ENCODE results near the gene PDE4D. TPM values are rescaled to one million over a fixed set of nuclear protein-coding genes. Genes with fewer than 3 reads are reported as not detected.
"Not testable (repeated sequence)": the region's sequence is repeated elsewhere in the genome, so short reads cannot be mapped to it uniquely, and the experiment has no call there.

Gene PDE4D
- polyA plus RNA-seq, 1 donor: 40.4 TPM

- DNase-seq (ENCODE audit: low read depth): no peak
Observed at GRCh38 chr5:59608745-59609144, 284.8 kb downstream of the PDE4D start.

- no peak for DNase-seq (ENCODE audit: low read depth)
Observed at GRCh38 chr5:59607138-59607765, 286.3 kb downstream of the PDE4D start.

GRCh38 chr5:59605915-59606314 is 287.6 kb downstream of the PDE4D start:
- DNase-seq (ENCODE audit: low read depth): no peak

DNA sequence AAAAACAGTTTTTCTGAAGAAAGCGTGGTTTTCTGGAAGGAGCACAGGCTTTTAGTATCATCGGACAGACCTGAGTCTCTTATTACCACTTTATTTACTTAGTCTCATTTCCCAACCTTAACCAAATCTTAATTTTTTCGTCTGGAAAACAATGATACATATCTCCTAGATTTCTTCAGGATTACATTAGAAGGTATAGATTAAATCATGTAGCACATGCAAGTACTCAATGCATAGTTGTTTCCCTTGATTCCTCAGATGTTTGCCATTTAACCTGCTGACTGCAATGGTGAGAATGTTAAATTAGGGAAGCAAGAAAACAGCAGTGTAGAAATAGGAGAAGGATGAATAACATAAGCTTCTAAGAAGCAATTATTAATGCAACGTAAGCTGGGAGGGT is 289.4 kb downstream of the PDE4D start:
- DNase-seq (ENCODE audit: low read depth): no peak

- no peak for DNase-seq (ENCODE audit: low read depth)
Observed at GRCh38 chr5:59600998-59601397, 292.5 kb downstream of the PDE4D start.

DNA sequence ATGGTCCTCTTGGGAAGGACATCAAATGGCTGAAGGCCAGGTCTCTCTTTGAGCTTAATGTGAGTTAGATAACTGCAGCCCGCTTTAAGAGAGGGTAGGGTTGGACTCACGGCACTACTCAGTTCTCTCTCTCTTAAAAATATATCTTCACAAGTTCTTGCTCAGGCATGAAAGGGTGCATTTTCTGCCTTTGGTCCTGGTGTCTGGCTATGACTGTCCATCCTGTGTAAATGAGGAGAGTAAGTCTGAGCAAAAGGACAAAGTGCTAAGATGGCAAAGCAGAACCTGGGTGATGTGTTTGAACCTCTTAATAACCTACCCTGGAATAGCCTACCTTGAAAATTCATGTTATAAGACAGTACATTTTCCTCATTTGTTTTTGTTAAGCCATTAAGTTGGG is 293.4 kb downstream of the PDE4D start:
- DNase-seq (ENCODE audit: low read depth): no peak

GRCh38 chr5:59599729-59600128 is 293.8 kb downstream of the PDE4D start:
- no peak for DNase-seq (ENCODE audit: low read depth)

GRCh38 chr5:59598547-59598874 is 295.0 kb downstream of the PDE4D start:
- DNase-seq (ENCODE audit: low read depth): no peak

DNA sequence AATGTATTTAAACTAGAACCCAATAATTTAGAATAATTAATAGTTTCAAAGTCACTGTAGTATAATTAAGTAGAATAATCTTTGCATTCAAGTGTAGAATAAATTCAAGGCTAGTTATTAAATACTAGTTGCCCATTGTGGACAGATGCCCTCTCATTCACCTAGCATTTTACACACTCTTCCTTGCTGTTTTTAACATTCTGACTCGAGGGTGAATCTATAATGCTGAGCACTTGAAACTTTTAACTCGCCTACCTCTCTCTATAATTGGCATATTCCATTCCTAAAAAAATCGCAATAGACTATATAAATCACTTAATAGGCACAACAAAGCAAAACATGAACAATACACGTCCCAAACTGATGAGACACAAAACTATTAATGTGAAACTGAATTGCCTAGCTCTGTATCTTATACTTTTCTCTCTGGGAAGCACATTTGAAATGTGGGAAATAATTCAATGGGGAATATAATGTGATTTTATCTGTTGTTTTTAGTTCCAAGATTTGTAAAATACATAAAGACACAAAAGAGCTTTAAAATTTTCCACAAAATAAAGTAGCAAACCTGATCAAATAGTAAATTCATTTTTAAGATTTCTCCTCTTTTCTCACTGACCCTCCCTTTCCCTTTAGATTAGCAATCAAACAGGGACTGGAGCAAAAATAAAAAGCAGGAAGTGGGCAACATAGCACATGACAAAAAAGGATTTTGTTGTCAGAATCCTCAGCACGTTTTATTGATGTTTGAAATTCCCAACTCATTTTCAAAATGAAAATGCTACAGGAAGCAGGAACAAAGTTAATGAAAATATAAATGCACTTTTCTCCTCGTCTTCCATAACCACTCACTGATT is 295.6 kb downstream of the PDE4D start:
- DNase-seq (ENCODE audit: low read depth): no peak

GRCh38 chr5:59596586-59597350 is 296.8 kb downstream of the PDE4D start:
- no peak for DNase-seq (ENCODE audit: low read depth)

GRCh38 chr5:59594118-59594517 is 299.4 kb downstream of the PDE4D start:
- DNase-seq (ENCODE audit: low read depth): not testable (repeated sequence)

GRCh38 chr5:59593439-59594007 is 300.0 kb downstream of the PDE4D start:
- DNase-seq (ENCODE audit: low read depth): no peak

GRCh38 chr5:59592101-59592500 is 301.4 kb downstream of the PDE4D start:
- DNase-seq (ENCODE audit: low read depth): no peak

- no peak for DNase-seq (ENCODE audit: low read depth)
Observed at GRCh38 chr5:59591162-59591561, 302.4 kb downstream of the PDE4D start.

DNA sequence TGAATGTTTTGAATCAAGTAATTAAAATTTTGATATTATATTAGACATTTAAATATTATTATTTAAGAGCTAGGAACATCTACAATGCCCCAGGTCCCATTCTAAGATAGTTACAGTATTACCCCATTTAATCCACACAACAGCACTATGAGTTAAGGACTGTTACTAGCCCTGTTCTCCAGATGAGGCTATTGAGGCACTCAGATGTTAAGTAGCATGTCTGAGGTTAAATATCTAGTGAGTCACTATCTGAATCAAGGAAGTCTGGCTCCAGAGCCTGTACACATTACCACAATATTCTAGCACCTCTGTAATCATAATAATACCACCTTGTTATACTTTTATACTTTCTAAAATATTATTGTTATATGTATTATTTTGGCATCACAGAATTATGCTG is 304.6 kb downstream of the PDE4D start:
- DNase-seq (ENCODE audit: low read depth): no peak

DNA sequence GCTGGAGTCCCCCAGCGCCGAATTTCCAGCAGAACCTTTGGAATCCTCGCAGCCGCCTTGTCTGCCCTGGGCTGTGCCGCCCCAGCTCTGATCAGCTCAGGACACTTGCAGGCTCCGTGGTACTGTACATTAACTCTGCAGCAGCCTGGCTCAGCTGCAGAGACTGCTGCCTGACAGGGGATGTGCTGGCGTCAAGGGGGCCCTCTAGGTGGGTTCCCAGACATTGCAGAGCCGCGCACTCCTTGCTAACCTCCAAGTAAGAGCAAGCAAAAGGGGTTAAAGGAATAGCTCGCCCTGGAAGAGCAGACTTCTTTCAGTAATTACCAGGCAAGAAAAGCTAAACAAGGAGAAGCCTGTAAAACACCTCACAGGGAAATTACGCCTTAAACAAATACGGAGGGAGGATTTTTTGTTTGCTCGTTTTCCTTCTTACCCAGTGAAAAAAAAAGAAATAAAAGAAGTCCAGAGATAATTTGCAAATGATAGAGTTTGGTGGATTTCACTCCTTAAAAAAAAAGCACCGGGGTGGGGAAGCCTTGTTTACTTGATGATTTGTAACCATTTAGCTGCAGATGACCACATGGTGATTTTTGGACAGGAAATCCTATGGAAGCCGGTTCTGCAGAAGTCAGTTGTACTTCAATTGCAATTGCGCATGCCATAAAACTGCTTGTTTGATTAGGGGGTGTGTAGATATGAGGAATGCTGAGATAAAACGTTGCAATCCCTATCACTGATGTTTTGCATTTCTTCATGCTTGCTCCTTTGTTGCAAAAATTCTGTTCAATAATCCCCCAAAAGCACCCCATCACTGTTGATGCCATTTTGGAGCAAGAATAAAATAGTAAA is 305.8 kb downstream of the PDE4D start:
- peak; percentile 34 for DNase-seq (ENCODE audit: low read depth)

DNA sequence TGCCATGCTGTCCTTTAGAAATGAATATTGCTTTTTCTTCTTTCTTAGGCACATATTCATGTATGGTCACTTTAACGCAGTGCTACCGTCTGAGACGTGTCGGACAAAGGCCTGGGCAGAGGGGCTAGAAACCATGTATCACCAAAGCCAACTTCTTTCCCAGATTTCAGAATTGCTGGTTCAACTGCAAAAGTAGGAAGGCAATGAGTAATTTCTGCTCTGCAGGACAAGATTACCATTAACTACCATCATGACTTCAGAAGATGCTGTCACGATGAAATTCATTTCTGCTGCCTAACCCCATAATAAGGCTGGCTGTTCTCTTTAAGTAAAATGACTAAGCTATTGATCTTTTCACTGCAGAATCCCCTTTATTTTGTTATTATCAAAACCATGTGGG is 306.7 kb downstream of the PDE4D start:
- DNase-seq (ENCODE audit: low read depth): no peak

GRCh38 chr5:59584858-59585846 is 308.4 kb downstream of the PDE4D start:
- DNase-seq (ENCODE audit: low read depth): no peak

DNA sequence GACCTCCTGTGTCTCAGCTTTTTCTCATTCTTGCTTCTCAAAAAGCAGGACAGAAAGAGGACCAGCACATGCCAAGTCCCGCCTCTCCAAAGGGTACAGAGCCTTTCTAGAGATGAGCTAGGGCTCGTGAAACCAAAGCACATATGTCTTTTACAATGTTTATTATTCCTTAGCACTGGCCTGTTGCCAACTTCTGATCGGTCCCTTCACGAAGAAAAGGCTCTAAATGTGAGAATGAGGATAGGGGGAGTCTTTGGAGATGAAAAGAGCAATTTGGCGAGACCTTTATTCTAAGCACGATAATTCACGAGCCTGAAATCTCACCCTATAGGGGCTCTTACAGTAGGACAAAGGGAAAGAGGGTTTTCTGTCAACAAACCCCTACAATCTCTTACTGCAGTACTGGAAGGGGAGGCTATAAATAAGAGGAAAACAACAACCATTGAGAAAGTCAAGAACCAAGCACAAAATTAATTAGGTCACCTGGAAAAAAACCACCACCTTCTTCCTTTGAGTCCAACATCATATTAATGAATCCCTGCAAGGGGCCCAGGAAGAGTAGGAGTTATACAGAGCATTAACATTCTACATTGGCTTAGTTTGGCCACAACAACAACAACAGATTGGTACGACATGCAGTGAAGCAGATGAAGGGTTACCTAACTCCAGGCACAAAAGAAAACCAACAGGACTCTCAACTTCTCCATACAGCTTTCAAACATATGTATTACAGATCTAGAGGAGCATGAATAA is 309.5 kb downstream of the PDE4D start:
- no peak for DNase-seq (ENCODE audit: low read depth)

Data from forelimb muscle (tissue), 1 donor.